HG03025 (cell line): ENCODE results near the gene TXNL4A.

Experiments
- ATAC-seq: cut with Tn5 transposase; IDR thresholded peaks from one replicate; pipeline ENCODE4 v1.9.1; 2021; ENCODE audit warnings: mild to moderate bottlenecking, moderate library complexity; ENCODE audit not compliant: unreplicated experiment, low FRiP score

Gene TXNL4A

DNA sequence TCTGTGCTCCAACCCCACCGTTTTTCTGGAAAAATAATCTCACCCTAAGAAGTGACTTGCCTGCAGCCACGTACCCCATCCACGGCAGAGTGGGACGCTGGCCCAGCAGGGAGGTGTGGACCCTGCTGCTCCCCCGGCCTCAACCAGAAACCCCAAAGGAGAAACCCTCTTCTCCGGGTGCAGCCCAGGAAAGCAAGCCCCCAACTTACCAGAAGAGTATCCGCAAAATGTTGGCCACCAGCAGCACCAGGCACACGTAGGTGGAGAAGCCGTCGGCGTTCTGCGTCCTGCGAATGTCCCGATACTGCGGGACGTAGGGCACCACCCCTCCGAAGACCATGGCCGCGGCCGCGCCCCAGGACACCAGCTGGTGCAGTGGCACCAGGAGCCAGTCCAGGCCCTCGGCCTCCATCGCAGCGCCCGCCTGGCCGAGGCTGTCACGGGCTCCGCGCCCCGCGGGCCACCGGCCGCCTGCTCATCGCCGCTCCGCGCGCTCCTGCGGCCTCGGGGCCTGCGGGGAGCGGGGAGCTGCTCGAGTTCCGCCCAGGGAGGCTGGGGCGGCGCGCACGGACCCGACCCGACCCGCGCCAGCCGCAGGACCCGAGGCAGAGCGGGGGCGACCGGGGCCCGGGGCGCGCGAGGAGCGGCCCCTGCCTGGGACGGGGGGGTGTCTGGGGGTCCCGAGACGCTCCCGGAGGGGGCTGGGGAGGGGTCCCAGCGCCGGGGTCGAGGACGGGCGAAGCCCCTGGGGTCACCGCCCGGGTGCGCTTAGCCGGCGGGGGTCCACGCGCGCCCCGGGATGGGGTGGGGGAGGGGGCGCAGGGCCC, 37.6 kb downstream of the TXNL4A start:
- peak; percentile 32 for ATAC-seq

GRCh38 chr18:79949697-79950487, 38.5 kb downstream of the TXNL4A start:
- ATAC-seq: no peak

GRCh38 chr18:79948719-79949411, 39.5 kb downstream of the TXNL4A start:
- ATAC-seq: no peak

DNA sequence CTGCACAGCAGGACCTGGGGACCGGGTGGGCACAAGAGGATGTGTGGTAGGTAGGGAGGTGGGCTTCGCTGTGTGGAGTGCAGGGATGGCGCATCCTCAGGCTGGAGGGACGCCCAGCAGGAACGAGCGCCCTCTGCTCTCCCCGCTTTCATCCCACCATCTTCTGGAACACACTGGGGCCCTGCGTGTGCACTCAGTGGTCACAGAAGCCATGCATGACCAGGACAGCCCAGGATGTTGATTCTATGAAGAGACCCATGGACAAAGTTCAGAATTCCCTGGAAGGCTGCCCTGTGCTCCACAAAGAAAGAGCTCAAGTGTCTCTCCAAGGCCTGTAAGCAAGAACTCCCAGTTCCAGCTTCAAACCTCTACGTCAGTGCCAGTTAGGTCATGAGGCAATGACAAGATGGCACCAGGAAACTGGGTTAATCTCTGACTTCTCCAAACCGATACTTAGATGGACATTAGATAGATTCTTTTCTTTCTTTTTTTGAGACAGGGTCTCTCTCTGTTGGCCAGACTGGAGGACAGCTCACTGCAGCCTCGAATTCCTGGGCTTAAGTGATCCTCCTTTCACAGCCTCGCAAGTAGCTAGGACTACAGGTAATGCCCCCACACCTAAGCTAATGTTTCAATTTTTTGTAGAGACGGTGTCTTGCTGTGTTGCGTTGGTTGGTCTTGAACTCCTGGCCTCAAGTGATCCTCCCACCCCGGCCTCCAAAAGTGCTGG, 40.3 kb downstream of the TXNL4A start:
- ATAC-seq: no peak

GRCh38 chr18:79947054-79947755, 41.2 kb downstream of the TXNL4A start:
- ATAC-seq: no peak

DNA sequence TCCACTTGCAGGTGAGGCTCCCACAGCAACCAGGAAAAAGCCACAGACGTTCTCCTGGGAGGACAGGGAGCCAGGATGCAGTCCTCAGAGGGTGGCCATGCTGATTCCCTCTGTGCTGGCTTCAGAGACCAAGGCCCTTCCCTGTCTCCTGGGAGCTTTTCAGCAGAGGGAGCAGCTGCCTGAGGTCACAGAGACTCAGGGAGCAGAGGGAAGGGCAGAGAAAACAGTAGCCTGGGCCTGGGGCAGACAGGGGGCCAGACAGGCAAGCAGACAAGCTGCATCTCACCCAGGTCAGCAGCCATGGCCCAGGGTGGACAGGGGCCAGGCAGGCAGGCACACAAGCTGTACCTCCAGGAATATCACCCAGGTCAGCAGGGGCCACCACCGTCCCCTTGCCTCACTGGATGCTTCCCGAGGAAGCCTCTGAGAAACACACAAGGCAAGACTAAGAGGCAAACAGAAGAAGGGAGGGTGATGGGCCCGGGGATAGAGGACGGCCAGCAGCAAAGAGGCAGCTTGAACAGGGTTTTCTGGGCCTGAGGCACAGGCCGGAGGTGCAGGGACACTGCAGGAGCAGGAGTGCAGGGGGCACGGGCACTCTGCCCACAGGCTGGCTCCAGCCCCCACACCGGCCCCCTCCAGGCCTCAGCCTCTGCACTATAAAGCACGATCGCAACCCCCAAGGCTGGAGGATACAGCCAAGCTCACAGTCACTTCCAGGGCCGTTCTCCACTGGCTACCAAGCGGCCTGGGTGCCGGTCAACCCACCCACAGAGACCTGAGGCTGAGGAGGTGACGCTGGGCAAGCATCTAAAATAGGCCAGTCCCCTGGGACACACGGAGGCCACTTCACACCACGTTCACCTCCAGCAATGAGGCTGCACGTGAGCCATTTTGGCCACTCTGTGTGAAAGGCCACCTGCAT, 43.0 kb downstream of the TXNL4A start:
- no peak for ATAC-seq

DNA sequence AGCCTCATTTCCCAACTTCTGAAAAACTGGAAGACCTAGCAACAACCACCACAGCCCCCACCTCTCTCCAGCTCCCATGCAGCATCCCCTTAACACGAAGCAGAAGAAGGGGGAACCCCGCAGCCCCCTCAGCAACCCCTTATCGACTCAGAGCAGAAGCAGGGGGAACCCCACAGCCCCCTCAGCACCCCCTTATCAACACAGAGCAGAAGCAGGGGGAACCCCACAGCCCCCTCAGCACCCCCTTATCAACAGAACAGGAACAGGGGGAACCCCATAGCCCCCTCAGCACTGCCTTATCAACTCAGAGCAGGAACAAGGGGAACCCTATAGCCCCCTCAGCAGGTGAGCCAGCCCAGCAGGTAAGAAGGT, 43.6 kb downstream of the TXNL4A start:
- no peak for ATAC-seq

GRCh38 chr18:79944126-79944731, 44.1 kb downstream of the TXNL4A start:
- no peak for ATAC-seq

- no peak for ATAC-seq
Observed at GRCh38 chr18:79943608-79944125, 44.7 kb downstream of the TXNL4A start.

- no peak for ATAC-seq
Observed at GRCh38 chr18:79942786-79943607, 45.4 kb downstream of the TXNL4A start.

- ATAC-seq: no peak
Observed at GRCh38 chr18:79942211-79942610, 46.2 kb downstream of the TXNL4A start.

DNA sequence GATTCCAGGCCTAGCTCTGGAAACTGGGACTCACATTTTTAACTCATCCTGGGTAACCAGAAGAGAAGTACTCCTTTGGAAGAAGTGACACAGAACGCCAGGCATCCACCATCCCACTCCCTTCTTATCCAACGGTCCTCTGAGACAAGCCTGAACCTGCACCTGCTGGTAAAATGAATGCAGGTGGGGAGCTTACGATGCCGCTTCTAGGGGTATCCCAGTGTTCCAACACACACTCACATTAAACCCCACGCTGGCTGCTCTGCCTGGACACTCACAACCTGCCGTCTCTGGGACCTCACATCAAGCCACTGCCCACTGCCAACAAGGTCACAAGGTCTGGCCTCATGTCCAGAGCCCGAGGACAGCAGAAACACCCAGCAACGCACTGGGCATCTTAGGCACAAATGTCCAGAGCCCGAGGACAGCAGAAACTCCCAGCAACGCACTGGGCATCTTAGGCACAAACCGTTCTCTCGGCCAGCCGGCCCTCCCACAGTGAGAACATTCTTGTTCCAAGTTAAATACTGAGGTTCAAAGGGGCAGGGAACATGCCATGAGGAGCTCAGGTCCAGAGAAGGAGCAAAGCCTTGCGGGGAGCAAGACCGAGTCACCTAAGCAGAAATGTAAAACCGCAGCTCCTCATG, 46.8 kb downstream of the TXNL4A start:
- ATAC-seq: no peak

GRCh38 chr18:79940814-79941472, 47.4 kb downstream of the TXNL4A start:
- ATAC-seq: no peak

- ATAC-seq: no peak
Observed at GRCh38 chr18:79940126-79940813, 48.1 kb downstream of the TXNL4A start.

DNA sequence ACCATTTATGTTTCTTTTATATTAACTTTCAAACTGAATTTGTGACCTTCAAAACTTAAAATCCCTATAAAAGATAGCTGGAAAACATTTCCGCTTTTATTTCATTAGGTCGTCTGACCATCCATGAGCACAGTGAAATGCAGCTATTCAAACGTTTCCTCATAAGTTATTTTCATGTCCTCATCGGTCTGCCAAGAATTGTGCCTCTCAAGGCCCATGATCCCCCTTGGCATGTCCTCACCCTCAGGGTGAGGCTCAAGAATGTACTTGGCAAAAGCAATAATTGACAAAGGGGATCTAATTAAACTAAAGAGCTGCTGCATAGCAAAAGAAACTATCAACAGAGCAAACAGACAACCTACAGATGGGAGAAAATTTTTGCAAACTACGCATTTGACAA, 49.3 kb downstream of the TXNL4A start:
- no peak for ATAC-seq

- no peak for ATAC-seq
Observed at GRCh38 chr18:79938196-79938595, 50.2 kb downstream of the TXNL4A start.
